Thyroid gland (tissue), 4 donors: ENCODE results near the gene GNAT2. TPM values are rescaled to one million over a fixed set of nuclear protein-coding genes. Genes with fewer than 3 reads are reported as not detected.

ENCODE experiments used
- DNase-seq, 2 donors: peaks; one replicate each; pipeline ENCODE4 v3.0.0-alpha.2; 2019
- H3K27ac ChIP-seq, 3 donors: fragments of 200-600 bp; sonication (generic); 1 replicate in 2 of 3; 2 replicates in 1 of 3; pipeline ENCODE4 v1.5.1; 2016 to 2019; ENCODE audit warnings: mild to moderate bottlenecking in 1 of 3, moderate library complexity in 1 of 3
- H3K27me3 ChIP-seq: fragments of 200-600 bp; sonication (generic); one replicate; pipeline ENCODE4 v1.5.1; 2019
- H3K36me3 ChIP-seq, 2 donors: fragments of 200-600 bp; sonication (generic); one replicate each; pipeline ENCODE4 v1.5.1; 2016 to 2019
- H3K4me1 ChIP-seq, 2 donors: fragments of 200-600 bp; sonication (generic); one replicate each; pipeline ENCODE4 v1.5.1; 2017 to 2019
- H3K4me3 ChIP-seq, 3 donors: fragments of 200-600 bp; sonication (generic); replicated peaks in 1 of 3; 1 replicate in 2 of 3; 2 replicates in 1 of 3; pipeline ENCODE4 v1.5.1; 2016; ENCODE audit warnings: mild to moderate bottlenecking in 1 of 3
- H3K9me3 ChIP-seq: fragments of 200-600 bp; sonication (generic); one replicate; pipeline ENCODE4 v1.5.1; 2017
- POLR2A ChIP-seq, 2 donors: fragments of 450-650 bp; IDR thresholded peaks; one replicate each; pipeline ENCODE4 v1.6.1; 2017; ENCODE audit warnings: antibody characterized with exemption in 2 of 2, mild to moderate bottlenecking in 2 of 2, moderate library complexity in 1 of 2
- WGBS, 2 donors: methylation state at CpG; one replicate each; pipeline ENCODE4 v1.1.5; 2017; 5-methylcytosine and 5-hydroxymethylcytosine counted together
- intact Hi-C: fragments of 100-400 bp; cut with DNase I; formaldehyde crosslinking; loops from one replicate; pipeline ENCODE4 v1.15.1; 2023
- total RNA-seq, 4 donors: library from RNA; depleted of rRNA; stranded (reverse); fragments of >200 nt; gene quantifications; one replicate each; pipeline ENCODE4 v1.2.3, GENCODE V29; 2016
- TF ChIP-seq, protein P1 (sequence below), 6 experiments: fragments of 200-600 bp in 3 of 6; fragments of 450-650 bp in 3 of 6; sonication (generic) in 3 of 6; IDR thresholded peaks; one replicate each; pipeline ENCODE4 v1.5.1; 2016 to 2019; ENCODE audit warnings: antibody characterized with exemption in 6 of 6, mild to moderate bottlenecking in 2 of 6, inconsistent platforms in 1 of 6, moderate library complexity in 1 of 6

GNAT2 gene
- total RNA-seq, 4 donors from 2014 or later = not detected

- TF ChIP-seq POLR2A (IDR thresholded peaks at IDR 0.05) = no peak
- TF ChIP-seq, protein P1, sequence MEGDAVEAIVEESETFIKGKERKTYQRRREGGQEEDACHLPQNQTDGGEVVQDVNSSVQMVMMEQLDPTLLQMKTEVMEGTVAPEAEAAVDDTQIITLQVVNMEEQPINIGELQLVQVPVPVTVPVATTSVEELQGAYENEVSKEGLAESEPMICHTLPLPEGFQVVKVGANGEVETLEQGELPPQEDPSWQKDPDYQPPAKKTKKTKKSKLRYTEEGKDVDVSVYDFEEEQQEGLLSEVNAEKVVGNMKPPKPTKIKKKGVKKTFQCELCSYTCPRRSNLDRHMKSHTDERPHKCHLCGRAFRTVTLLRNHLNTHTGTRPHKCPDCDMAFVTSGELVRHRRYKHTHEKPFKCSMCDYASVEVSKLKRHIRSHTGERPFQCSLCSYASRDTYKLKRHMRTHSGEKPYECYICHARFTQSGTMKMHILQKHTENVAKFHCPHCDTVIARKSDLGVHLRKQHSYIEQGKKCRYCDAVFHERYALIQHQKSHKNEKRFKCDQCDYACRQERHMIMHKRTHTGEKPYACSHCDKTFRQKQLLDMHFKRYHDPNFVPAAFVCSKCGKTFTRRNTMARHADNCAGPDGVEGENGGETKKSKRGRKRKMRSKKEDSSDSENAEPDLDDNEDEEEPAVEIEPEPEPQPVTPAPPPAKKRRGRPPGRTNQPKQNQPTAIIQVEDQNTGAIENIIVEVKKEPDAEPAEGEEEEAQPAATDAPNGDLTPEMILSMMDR (IDR thresholded peaks at IDR 0.05) = no peak
- no peak for DNase-seq
- no peaks in the 10 kb centered on the region for H3K36me3 ChIP-seq
- H3K9me3 ChIP-seq = no peaks in the 10 kb centered on the region
- 65 to 70% methylated on average over 2 of the region's 2 CpGs for WGBS, 2 donors
- no peaks in the 10 kb centered on the region for H3K27me3 ChIP-seq
- intact Hi-C loops = no loop called here
- H3K4me1 ChIP-seq = peaks cover 18 to 23% of the 10 kb centered on the region in 2 donors
- H3K4me3 ChIP-seq = no peak overlapping the region
- H3K27ac ChIP-seq = no peak overlapping the region
Measured at GRCh38 chr1:109573785-109574184, 45.6 kb downstream of the GNAT2 start.

DNA sequence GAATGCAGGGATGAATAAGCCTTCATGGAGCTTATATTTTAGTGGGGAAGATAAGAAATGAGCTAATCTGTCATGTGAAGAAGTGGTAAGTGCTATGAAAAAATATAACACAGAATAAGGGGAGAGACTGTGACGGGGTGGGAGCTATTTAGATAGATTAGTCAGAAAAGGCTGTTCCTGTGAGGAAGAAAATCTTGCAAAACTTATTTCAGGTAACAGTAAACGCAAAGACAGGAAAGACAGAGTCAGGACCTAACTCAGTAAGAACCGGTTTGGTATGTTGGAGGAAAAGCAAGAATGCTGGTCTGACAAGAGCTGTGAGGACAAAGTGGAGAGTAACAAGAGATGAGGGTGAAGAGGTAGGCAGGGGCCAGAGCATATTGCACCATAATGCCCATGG is 49.0 kb downstream of the GNAT2 start:
- Histone ChIP-seq H3K4me1 (peaks cover 18 to 23% of the 10 kb centered on the region in 2 donors), H3K27me3 (no peaks in the 10 kb centered on the region), H3K4me3 (no peak overlapping the region), H3K27ac (peak overlapping the region; percentile 24 to 67 (median 63)), H3K36me3 (no peaks in the 10 kb centered on the region), H3K9me3 (no peaks in the 10 kb centered on the region)
- 21 to 34% methylated on average over 3 of the region's 3 CpGs for WGBS, 2 donors
- intact Hi-C loops = no loop called here
- peak; percentile 50 to 54 for DNase-seq
- TF ChIP-seq, protein P1 (IDR thresholded peaks at IDR 0.05) = no peak
- TF ChIP-seq POLR2A (IDR thresholded peaks at IDR 0.05) = peak in 1 of 2 donors; percentile 10

GRCh38 chr1:109569323-109569722 is 50.1 kb downstream of the GNAT2 start:
- no peak for DNase-seq
- Histone ChIP-seq H3K9me3 (no peaks in the 10 kb centered on the region), H3K4me3 (no peak overlapping the region), H3K36me3 (no peaks in the 10 kb centered on the region), H3K4me1 (peaks cover 18 to 26% of the 10 kb centered on the region in 2 donors), H3K27ac (peak overlapping the region in 1 of 3 donors; percentile 24), H3K27me3 (no peaks in the 10 kb centered on the region)
- 80 to 86% methylated on average over 1 of the region's 1 CpG for WGBS, 2 donors
- no peak for TF ChIP-seq POLR2A (IDR thresholded peaks at IDR 0.05)
- TF ChIP-seq, protein P1 (IDR thresholded peaks at IDR 0.05) = no peak
- intact Hi-C loops = no loop called here

- Histone ChIP-seq H3K27ac (no peak overlapping the region), H3K4me1 (peaks cover 18 to 37% of the 10 kb centered on the region in 2 donors), H3K4me3 (no peak overlapping the region), H3K9me3 (no peaks in the 10 kb centered on the region), H3K36me3 (no peaks in the 10 kb centered on the region), H3K27me3 (no peaks in the 10 kb centered on the region)
- DNase-seq = no peak
- WGBS, 2 donors = 99% methylated on average over 4 of the region's 4 CpGs
- TF ChIP-seq, protein P1 (IDR thresholded peaks at IDR 0.05) = no peak
- TF ChIP-seq POLR2A (IDR thresholded peaks at IDR 0.05) = no peak
- intact Hi-C loops = no loop called here
Measured at GRCh38 chr1:109567877-109568672, 51.3 kb downstream of the GNAT2 start.

GRCh38 chr1:109566982-109567381 is 52.4 kb downstream of the GNAT2 start:
- Histone ChIP-seq H3K27ac (no peak overlapping the region), H3K4me3 (no peak overlapping the region), H3K36me3 (no peaks in the 10 kb centered on the region), H3K9me3 (no peaks in the 10 kb centered on the region), H3K27me3 (no peaks in the 10 kb centered on the region), H3K4me1 (peaks cover 18 to 38% of the 10 kb centered on the region in 2 donors)
- TF ChIP-seq, protein P1 (IDR thresholded peaks at IDR 0.05) = no peak
- TF ChIP-seq POLR2A (IDR thresholded peaks at IDR 0.05) = no peak
- 90 to 93% methylated on average over 1 of the region's 1 CpG for WGBS, 2 donors
- intact Hi-C loops = no loop called here
- DNase-seq = no peak
